ENCODE data around the gene NUDT8. TPM values are rescaled to one million over a fixed set of nuclear protein-coding genes. Genes with fewer than 3 reads are reported as not detected.
"Not testable (repeated sequence)": the region's sequence is repeated elsewhere in the genome, so short reads cannot be mapped to it uniquely, and the experiment has no call there.

NUDT8 gene
- total RNA-seq, 2 donors from 2014 or later = 11.5 to 21.8 TPM

DNA sequence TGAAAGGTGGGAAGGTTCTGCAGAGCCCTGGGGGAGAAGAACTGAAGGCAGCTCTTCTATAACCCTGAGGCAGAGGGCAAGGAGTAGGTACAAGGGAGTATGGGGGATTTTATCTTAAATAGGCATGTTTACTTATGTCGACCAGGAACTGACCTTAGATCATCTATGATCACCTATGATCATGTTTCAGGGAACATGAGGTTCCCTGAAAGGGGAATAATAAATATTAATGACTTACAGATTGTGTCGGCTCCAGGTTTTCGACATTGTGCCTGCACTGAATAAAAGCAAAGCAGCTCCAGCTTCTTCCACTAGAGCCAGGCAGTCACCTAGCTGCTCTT lies 36.2 kb downstream of the NUDT8 start:
- intact Hi-C loops (cut with DNase I) = no loop called here
- no peaks in the 10 kb centered on the region for H3K36me3 ChIP-seq (replicated peaks in 1 of 2; ENCODE audit: insufficient read depth in 1 of 2, low read depth in 2 of 2)
- no peaks in the 10 kb centered on the region for H3K4me1 ChIP-seq
- TF ChIP-seq POLR2A (IDR thresholded peaks at IDR 0.05) = no peak
- TF ChIP-seq, protein P1, sequence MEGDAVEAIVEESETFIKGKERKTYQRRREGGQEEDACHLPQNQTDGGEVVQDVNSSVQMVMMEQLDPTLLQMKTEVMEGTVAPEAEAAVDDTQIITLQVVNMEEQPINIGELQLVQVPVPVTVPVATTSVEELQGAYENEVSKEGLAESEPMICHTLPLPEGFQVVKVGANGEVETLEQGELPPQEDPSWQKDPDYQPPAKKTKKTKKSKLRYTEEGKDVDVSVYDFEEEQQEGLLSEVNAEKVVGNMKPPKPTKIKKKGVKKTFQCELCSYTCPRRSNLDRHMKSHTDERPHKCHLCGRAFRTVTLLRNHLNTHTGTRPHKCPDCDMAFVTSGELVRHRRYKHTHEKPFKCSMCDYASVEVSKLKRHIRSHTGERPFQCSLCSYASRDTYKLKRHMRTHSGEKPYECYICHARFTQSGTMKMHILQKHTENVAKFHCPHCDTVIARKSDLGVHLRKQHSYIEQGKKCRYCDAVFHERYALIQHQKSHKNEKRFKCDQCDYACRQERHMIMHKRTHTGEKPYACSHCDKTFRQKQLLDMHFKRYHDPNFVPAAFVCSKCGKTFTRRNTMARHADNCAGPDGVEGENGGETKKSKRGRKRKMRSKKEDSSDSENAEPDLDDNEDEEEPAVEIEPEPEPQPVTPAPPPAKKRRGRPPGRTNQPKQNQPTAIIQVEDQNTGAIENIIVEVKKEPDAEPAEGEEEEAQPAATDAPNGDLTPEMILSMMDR (IDR thresholded peaks at IDR 0.05) = no peak
- H3K27me3 ChIP-seq = no peaks in the 10 kb centered on the region
- ATAC-seq (no peak), DNase-seq (no peak)
- WGBS, 2 donors = 64 to 69% methylated on average over 3 of the region's 3 CpGs
- H3K9me3 ChIP-seq = no peaks in the 10 kb centered on the region
- no peak overlapping the region for H3K27ac ChIP-seq
- H3K4me3 ChIP-seq = no peak overlapping the region

- WGBS, 2 donors = 76 to 81% methylated on average over 9 to 12 of the region's 12 CpGs
- Histone ChIP-seq H3K4me3 (no peak overlapping the region), H3K9me3 (no peaks in the 10 kb centered on the region), H3K27ac (no peak overlapping the region), H3K27me3 (no peaks in the 10 kb centered on the region), H3K36me3 (replicated peaks in 1 of 2; ENCODE audit: insufficient read depth in 1 of 2, low read depth in 2 of 2) (no peaks in the 10 kb centered on the region), H3K4me1 (no peaks in the 10 kb centered on the region)
- TF ChIP-seq POLR2A (IDR thresholded peaks at IDR 0.05) = no peak
- TF ChIP-seq, protein P1 (IDR thresholded peaks at IDR 0.05) = no peak
- no peak for DNase-seq
- intact Hi-C loops (cut with DNase I) = no loop called here
- ATAC-seq = no peak
Measured at GRCh38 chr11:67592880-67593564, 36.7 kb downstream of the NUDT8 start.

- H3K27ac ChIP-seq; ATAC-seq; DNase-seq; H3K36me3 ChIP-seq (replicated peaks in 1 of 2; ENCODE audit: insufficient read depth in 1 of 2, low read depth in 2 of 2); H3K27me3 ChIP-seq; H3K4me3 ChIP-seq; intact Hi-C loops (cut with DNase I); H3K9me3 ChIP-seq: not testable (repeated sequence)
- WGBS, 2 donors = 75 to 77% methylated on average over 11 of the region's 11 CpGs
- H3K4me1 ChIP-seq = peaks cover 15% of the 10 kb centered on the region
Measured at GRCh38 chr11:67588899-67589415, 40.8 kb downstream of the NUDT8 start.

- 77 to 93% methylated on average over 1 of the region's 1 CpG for WGBS, 2 donors
- DNase-seq (no peak), ATAC-seq (no peak)
- H3K4me1 ChIP-seq = peaks cover 18% of the 10 kb centered on the region
- peaks cover 0 to 2% of the 10 kb centered on the region in 2 donors for H3K36me3 ChIP-seq (replicated peaks in 1 of 2; ENCODE audit: insufficient read depth in 1 of 2, low read depth in 2 of 2)
- no peak overlapping the region for H3K27ac ChIP-seq
- H3K27me3 ChIP-seq = no peaks in the 10 kb centered on the region
- no peak overlapping the region for H3K4me3 ChIP-seq
- no peaks in the 10 kb centered on the region for H3K9me3 ChIP-seq
- TF ChIP-seq, protein P1 (IDR thresholded peaks at IDR 0.05) = no peak
- TF ChIP-seq POLR2A (IDR thresholded peaks at IDR 0.05) = no peak
- intact Hi-C loops (cut with DNase I) = no loop called here
Measured at GRCh38 chr11:67588136-67588503, 41.6 kb downstream of the NUDT8 start.

- TF ChIP-seq, protein P1 (IDR thresholded peaks at IDR 0.05) = no peak
- TF ChIP-seq POLR2A (IDR thresholded peaks at IDR 0.05) = no peak
- H3K4me1 ChIP-seq = peaks cover 31% of the 10 kb centered on the region
- 68 to 94% methylated on average over 4 to 5 of the region's 5 CpGs for WGBS, 2 donors
- H3K36me3 ChIP-seq (replicated peaks in 1 of 2; ENCODE audit: insufficient read depth in 1 of 2, low read depth in 2 of 2) = peaks cover 0 to 2% of the 10 kb centered on the region in 2 donors
- H3K27ac ChIP-seq = no peak overlapping the region
- intact Hi-C loops (cut with DNase I) = no loop called here
- ATAC-seq (no peak), DNase-seq (no peak)
- no peak overlapping the region for H3K4me3 ChIP-seq
- no peaks in the 10 kb centered on the region for H3K27me3 ChIP-seq
- no peaks in the 10 kb centered on the region for H3K9me3 ChIP-seq
Measured at GRCh38 chr11:67586568-67587250, 43.0 kb downstream of the NUDT8 start.
